ENCODE data around the gene ZBTB17. TPM values are rescaled to one million over a fixed set of nuclear protein-coding genes. Genes with fewer than 3 reads are reported as not detected.
A peak's percentile ranks its signal among the peaks of the same experiment; 100 is the strongest.
"Not testable (repeated sequence)": the region's sequence is repeated elsewhere in the genome, so short reads cannot be mapped to it uniquely, and the experiment has no call there.

The ZBTB17 gene
- total RNA-seq, 1 donor from 2014 or later = 31.9 TPM

GRCh38 chr1:15988856-15989736, 13.2 kb upstream of the ZBTB17 start:
- no peak for DNase-seq (ENCODE audit: low read depth)

- peak; percentile 92 for DNase-seq (ENCODE audit: low read depth)
Measured at GRCh38 chr1:15985611-15986297, 9.9 kb upstream of the ZBTB17 start.

- DNase-seq (ENCODE audit: low read depth) = no peak
Measured at GRCh38 chr1:15983275-15983674, 7.4 kb upstream of the ZBTB17 start.

GRCh38 chr1:15981679-15982078, 5.8 kb upstream of the ZBTB17 start:
- no peak for DNase-seq (ENCODE audit: low read depth)

GRCh38 chr1:15977947-15978346, 2.0 kb upstream of the ZBTB17 start:
- not testable (repeated sequence) for DNase-seq (ENCODE audit: low read depth)

GRCh38 chr1:15975358-15975804, 520 bp downstream of the ZBTB17 start:
- DNase-seq (ENCODE audit: low read depth) = no peak

GRCh38 chr1:15974855-15975254, 1.0 kb downstream of the ZBTB17 start:
- DNase-seq (ENCODE audit: low read depth) = no peak

- DNase-seq (ENCODE audit: low read depth) = no peak
Measured at GRCh38 chr1:15973772-15974171, 2.1 kb downstream of the ZBTB17 start.

- DNase-seq (ENCODE audit: low read depth) = no peak
Measured at GRCh38 chr1:15972409-15972808, 3.5 kb downstream of the ZBTB17 start.

GRCh38 chr1:15970911-15971310, 5.0 kb downstream of the ZBTB17 start:
- no peak for DNase-seq (ENCODE audit: low read depth)

GRCh38 chr1:15969321-15969880, 6.5 kb downstream of the ZBTB17 start:
- no peak for DNase-seq (ENCODE audit: low read depth)

GRCh38 chr1:15968172-15968571, 7.7 kb downstream of the ZBTB17 start:
- DNase-seq (ENCODE audit: low read depth) = no peak

- no peak for DNase-seq (ENCODE audit: low read depth)
Measured at GRCh38 chr1:15966956-15967344, 9.0 kb downstream of the ZBTB17 start.

GRCh38 chr1:15966081-15966955, 9.6 kb downstream of the ZBTB17 start:
- peak; percentile 46 for DNase-seq (ENCODE audit: low read depth)

- no peak for DNase-seq (ENCODE audit: low read depth)
Measured at GRCh38 chr1:15965228-15965767, 10.6 kb downstream of the ZBTB17 start.

- no peak for DNase-seq (ENCODE audit: low read depth)
Measured at GRCh38 chr1:15963968-15964648, 11.8 kb downstream of the ZBTB17 start.

GRCh38 chr1:15963363-15963967, 12.4 kb downstream of the ZBTB17 start:
- no peak for DNase-seq (ENCODE audit: low read depth)

- DNase-seq (ENCODE audit: low read depth) = no peak
Measured at GRCh38 chr1:15962671-15963362, 13.1 kb downstream of the ZBTB17 start.

- DNase-seq (ENCODE audit: low read depth) = no peak
Measured at GRCh38 chr1:15962176-15962575, 13.7 kb downstream of the ZBTB17 start.

- no peak for DNase-seq (ENCODE audit: low read depth)
Measured at GRCh38 chr1:15961492-15961891, 14.4 kb downstream of the ZBTB17 start.
